Hepatocyte (in vitro differentiated cells): Measurements from ENCODE around the gene TRIM3. TPM values are rescaled to one million over a fixed set of nuclear protein-coding genes. Genes with fewer than 3 reads are reported as not detected.

Source experiments
- DNase-seq: peaks from one replicate; pipeline ENCODE4 v3.0.0-alpha.2; 2016; ENCODE audit warnings: low spot score
- H2AFZ ChIP-seq: fragments of 200-600 bp; sonication (generic); 2 replicates; pipeline ENCODE4 v1.6.0; 2016; ENCODE audit warnings: antibody characterized with exemption, mild to moderate bottlenecking
- H3K27ac ChIP-seq: fragments of 200-600 bp; sonication (generic); 2 replicates; pipeline ENCODE4 v1.5.1; 2016; ENCODE audit warnings: mild to moderate bottlenecking
- H3K27me3 ChIP-seq: fragments of 200-600 bp; sonication (generic); 2 replicates; pipeline ENCODE4 v1.6.1; 2016
- H3K36me3 ChIP-seq: fragments of 200-600 bp; sonication (generic); replicated peaks from 2 replicates; pipeline ENCODE4 v1.5.1; 2016; ENCODE audit warnings: low read depth; ENCODE audit not compliant: insufficient read depth
- H3K4me1 ChIP-seq: fragments of 200-600 bp; sonication (generic); 2 replicates; pipeline ENCODE4 v1.5.1; 2016; ENCODE audit warnings: mild to moderate bottlenecking, moderate library complexity; ENCODE audit not compliant: insufficient read depth
- H3K4me2 ChIP-seq: fragments of 200-600 bp; sonication (generic); 2 replicates; pipeline ENCODE4 v1.6.0; 2016
- H3K4me3 ChIP-seq: fragments of 200-600 bp; sonication (generic); 2 replicates; pipeline ENCODE4 v1.5.1; 2016; ENCODE audit warnings: mild to moderate bottlenecking
- H3K79me2 ChIP-seq: fragments of 200-600 bp; sonication (generic); 2 replicates; pipeline ENCODE4 v1.6.0; 2017; ENCODE audit warnings: mild to moderate bottlenecking
- H3K9me2 ChIP-seq: fragments of 200-600 bp; sonication (generic); replicated peaks from 2 replicates; pipeline ENCODE4 v1.6.0; 2017; ENCODE audit warnings: mild to moderate bottlenecking; ENCODE audit not compliant: insufficient read depth
- H3K9me3 ChIP-seq: fragments of 200-600 bp; sonication (generic); 2 replicates; pipeline ENCODE4 v1.5.1; 2016; ENCODE audit warnings: low read depth, mild to moderate bottlenecking
- H4K20me1 ChIP-seq: fragments of 200-600 bp; sonication (generic); 2 replicates; pipeline ENCODE4 v1.6.0; 2016; ENCODE audit warnings: mild to moderate bottlenecking; ENCODE audit not compliant: insufficient read depth, poor library complexity, severe bottlenecking
- CTCF ChIP-seq: fragments of 200-600 bp; sonication (generic); IDR thresholded peaks from 2 replicates; pipeline ENCODE4 v1.5.1; 2016; ENCODE audit warnings: antibody characterized with exemption, mild to moderate bottlenecking; ENCODE audit not compliant: poor library complexity
- EZH2 ChIP-seq: fragments of 200-600 bp; sonication (generic); IDR thresholded peaks from 2 replicates; pipeline ENCODE4 v1.6.1; 2016; ENCODE audit warnings: antibody characterized with exemption, mild to moderate bottlenecking, borderline replicate concordance
- EZH2phosphoT487 ChIP-seq: fragments of 200-600 bp; sonication (generic); IDR thresholded peaks from one replicate; pipeline ENCODE4 v1.6.1; 2018; ENCODE audit warnings: antibody characterized with exemption, mild to moderate bottlenecking, low read depth, moderate library complexity; ENCODE audit not compliant: unreplicated experiment, severe bottlenecking
- WGBS: methylation state at CpG from one replicate; pipeline ENCODE4 v1.1.6; 2016; ENCODE audit warnings: low lambda C conversion rate; ENCODE audit errors: missing lambda C conversion rate; 5-methylcytosine and 5-hydroxymethylcytosine counted together
- polyA plus RNA-seq: library from polyadenylated mRNA; unstranded; fragments of >200 nt; fragmentation: Nextera tagmentation; extraction: Ambion mirVana; gene quantifications from 2 replicates; pipeline ENCODE4 v1.2.1, GENCODE V29; 2016
- total RNA-seq: library from RNA; depleted of rRNA; stranded (reverse); fragments of >200 nt; gene quantifications from 2 replicates; pipeline ENCODE4 v1.2.3, GENCODE V29; 2014

TRIM3 gene
- total and polyA plus RNA-seq, 2 experiments from 2014 or later, result 26.2 to 35.5 TPM

- TF ChIP-seq EZH2phosphoT487, result no peak
- no peak for TF ChIP-seq CTCF
- TF ChIP-seq EZH2, result no peak
- Histone ChIP-seq H3K4me2 (no peak overlapping the region), H3K36me3 (no peaks in the 10 kb centered on the region), H3K4me1 (peaks cover 20% of the 10 kb centered on the region), H2AFZ (no peak overlapping the region), H3K27me3 (no peaks in the 10 kb centered on the region), H3K27ac (no peak overlapping the region), H3K79me2 (no peaks in the 10 kb centered on the region), H3K9me2 (no peaks in the 10 kb centered on the region), H3K9me3 (no peaks in the 10 kb centered on the region), H3K4me3 (no peak overlapping the region), H4K20me1 (no peaks in the 10 kb centered on the region)
- WGBS, result 86% methylated on average over 12 of the region's 12 CpGs
- DNase-seq, result no peak
Observed at GRCh38 chr11:6402061-6402470, 71.7 kb downstream of the TRIM3 start.

GRCh38 chr11:6401464-6401863 is 72.3 kb downstream of the TRIM3 start:
- Histone ChIP-seq H3K4me2 (no peak overlapping the region), H2AFZ (no peak overlapping the region), H3K27me3 (no peaks in the 10 kb centered on the region), H3K36me3 (no peaks in the 10 kb centered on the region), H3K9me2 (no peaks in the 10 kb centered on the region), H3K4me3 (no peak overlapping the region), H3K79me2 (no peaks in the 10 kb centered on the region), H3K27ac (no peak overlapping the region), H3K4me1 (peaks cover 20% of the 10 kb centered on the region), H4K20me1 (no peaks in the 10 kb centered on the region), H3K9me3 (no peaks in the 10 kb centered on the region)
- DNase-seq, result no peak
- no peak for TF ChIP-seq EZH2phosphoT487
- TF ChIP-seq CTCF, result no peak
- TF ChIP-seq EZH2, result no peak
- WGBS, result 97% methylated on average over 7 of the region's 7 CpGs

GRCh38 chr11:6400431-6401345 is 73.1 kb downstream of the TRIM3 start:
- no peak for DNase-seq
- TF ChIP-seq EZH2, result no peak
- no peak for TF ChIP-seq CTCF
- no peak for TF ChIP-seq EZH2phosphoT487
- no peak overlapping the region for H3K27ac ChIP-seq
- WGBS, result 98% methylated on average over 15 of the region's 15 CpGs
- no peaks in the 10 kb centered on the region for H4K20me1 ChIP-seq
- H3K79me2 ChIP-seq, result no peaks in the 10 kb centered on the region
- no peaks in the 10 kb centered on the region for H3K36me3 ChIP-seq
- H3K4me2 ChIP-seq, result no peak overlapping the region
- no peaks in the 10 kb centered on the region for H3K9me2 ChIP-seq
- H2AFZ ChIP-seq, result no peak overlapping the region
- peaks cover 17% of the 10 kb centered on the region for H3K4me1 ChIP-seq
- no peaks in the 10 kb centered on the region for H3K9me3 ChIP-seq
- H3K27me3 ChIP-seq, result no peaks in the 10 kb centered on the region
- H3K4me3 ChIP-seq, result no peak overlapping the region

Other genes with a start within 250 kb of the TRIM3 start
- gene FHIP1B, start 239.3 kb downstream of the TRIM3 start, total RNA-seq, result 27.7 and 30.2 TPM in 2 replicates
- gene FHIP1B, start 239.3 kb downstream of the TRIM3 start, polyA plus RNA-seq, result 31.5 and 42.2 TPM in 2 replicates
- gene CNGA4, start 234.9 kb downstream of the TRIM3 start, total RNA-seq, result 0.17 and 0.52 TPM in 2 replicates
- gene CNGA4, start 234.9 kb downstream of the TRIM3 start, polyA plus RNA-seq, result 0.25 and 0.50 TPM in 2 replicates
- 6.6 and 9.8 TPM in 2 replicates for gene CCKBR, start 214.1 kb downstream of the TRIM3 start, total RNA-seq
- gene CCKBR, start 214.1 kb downstream of the TRIM3 start, polyA plus RNA-seq, result 15.4 and 17.7 TPM in 2 replicates
- gene CAVIN3, start 153.4 kb downstream of the TRIM3 start, total RNA-seq, result 70.3 and 93.3 TPM in 2 replicates
- gene CAVIN3, start 153.4 kb downstream of the TRIM3 start, polyA plus RNA-seq, result 115 and 128 TPM in 2 replicates
- 65.2 and 70.0 TPM in 2 replicates for gene SMPD1, start 83.5 kb downstream of the TRIM3 start, total RNA-seq
- 61.7 and 63.0 TPM in 2 replicates for gene SMPD1, start 83.5 kb downstream of the TRIM3 start, polyA plus RNA-seq
- 33.0 and 38.3 TPM in 2 replicates for gene APBB1, start 54.8 kb downstream of the TRIM3 start, total RNA-seq
- 41.5 and 48.7 TPM in 2 replicates for gene APBB1, start 54.8 kb downstream of the TRIM3 start, polyA plus RNA-seq
- gene HPX, start 33.0 kb downstream of the TRIM3 start, total RNA-seq, result 361 and 367 TPM in 2 replicates
- 229 and 358 TPM in 2 replicates for gene HPX, start 33.0 kb downstream of the TRIM3 start, polyA plus RNA-seq
- gene ARFIP2, start 7.4 kb upstream of the TRIM3 start, total RNA-seq, result 78.0 and 90.1 TPM in 2 replicates
- gene ARFIP2, start 7.4 kb upstream of the TRIM3 start, polyA plus RNA-seq, result 94.9 and 108 TPM in 2 replicates
- 56.3 and 68.0 TPM in 2 replicates for gene TIMM10B, start 7.6 kb upstream of the TRIM3 start, total RNA-seq
- gene TIMM10B, start 7.6 kb upstream of the TRIM3 start, polyA plus RNA-seq, result 52.1 and 65.8 TPM in 2 replicates
- 7.3 and 8.1 TPM in 2 replicates for gene DNHD1, start 23.3 kb upstream of the TRIM3 start, total RNA-seq
- 7.1 and 7.9 TPM in 2 replicates for gene DNHD1, start 23.3 kb upstream of the TRIM3 start, polyA plus RNA-seq
- 15.3 and 18.0 TPM in 2 replicates for gene RRP8, start 129.7 kb upstream of the TRIM3 start, total RNA-seq
- 26.1 and 27.8 TPM in 2 replicates for gene RRP8, start 129.7 kb upstream of the TRIM3 start, polyA plus RNA-seq
- 110 and 114 TPM in 2 replicates for gene ILK, start 129.8 kb upstream of the TRIM3 start, total RNA-seq
- gene ILK, start 129.8 kb upstream of the TRIM3 start, polyA plus RNA-seq, result 126 and 135 TPM in 2 replicates
- 29.5 and 33.3 TPM in 2 replicates for gene TAF10, start 138.3 kb upstream of the TRIM3 start, total RNA-seq
- 248 and 295 TPM in 2 replicates for gene TAF10, start 138.3 kb upstream of the TRIM3 start, polyA plus RNA-seq
- gene TPP1, start 145.5 kb upstream of the TRIM3 start, total RNA-seq, result 68.4 and 105 TPM in 2 replicates
- 170 and 185 TPM in 2 replicates for gene TPP1, start 145.5 kb upstream of the TRIM3 start, polyA plus RNA-seq
- gene DCHS1, start 181.9 kb upstream of the TRIM3 start, total RNA-seq, result 8.5 and 15.2 TPM in 2 replicates
- gene DCHS1, start 181.9 kb upstream of the TRIM3 start, polyA plus RNA-seq, result 6.3 and 8.0 TPM in 2 replicates
- 34.5 and 71.9 TPM in 2 replicates for gene MRPL17, start 209.4 kb upstream of the TRIM3 start, total RNA-seq
- gene MRPL17, start 209.4 kb upstream of the TRIM3 start, polyA plus RNA-seq, result 62.7 and 71.9 TPM in 2 replicates